Fibroblast of lung (primary cell): ENCODE results near the gene PLCL1.

ENCODE experiments used
- CTCF ChIP-seq, 2 donors: IDR thresholded peaks in 1 of 2; conservative IDR thresholded peaks in 1 of 2; 1 replicate in 1 of 2; 2 replicates in 1 of 2; pipeline ENCODE4 v1.5.1; 2011 to 2012; ENCODE audit warnings: low read length in 2 of 2, control low read depth in 1 of 2, inconsistent platforms in 1 of 2, low read depth in 1 of 2, mild to moderate bottlenecking in 1 of 2
- EZH2 ChIP-seq: IDR thresholded peaks from 2 replicates; pipeline ENCODE4 v1.5.1; 2012; ENCODE audit warnings: low read length, control low read depth, mild to moderate bottlenecking; ENCODE audit errors: missing control alignments

GRCh38 chr2:197810016-197810415, 5.6 kb downstream of the PLCL1 start:
- TF ChIP-seq CTCF (conservative IDR thresholded peaks at IDR 0.05 in 1 of 2, IDR thresholded peaks at IDR 0.05 in 1 of 2; ENCODE audit: low read depth in 1 of 2, low read length in 2 of 2) = no peak
- no peak for TF ChIP-seq EZH2
